Right lobe of liver (tissue), 4 donors: ENCODE data around the gene PRM3.

ENCODE experiments used
- POLR2A ChIP-seq: fragments of 450-650 bp; IDR thresholded peaks from one replicate; pipeline ENCODE4 v1.6.1; 2017; ENCODE audit warnings: antibody characterized with exemption, mild to moderate bottlenecking
- TF ChIP-seq, protein P1 (sequence below), 4 donors: fragments of 200-600 bp in 3 of 4; fragments of 450-650 bp in 1 of 4; IDR thresholded peaks; one replicate each; pipeline versions ENCODE4 v1.5.1 to v1.8.0; 2016 to 2022; ENCODE audit warnings: antibody characterized with exemption in 4 of 4, mild to moderate bottlenecking in 2 of 4
- donor health status: DM: no; HTN: no; CAD: no.
- donor health status: DM: no; HTN: no; CAD: no.
- donor health status: DM: no; HTN: yes; CAD: no.

DNA sequence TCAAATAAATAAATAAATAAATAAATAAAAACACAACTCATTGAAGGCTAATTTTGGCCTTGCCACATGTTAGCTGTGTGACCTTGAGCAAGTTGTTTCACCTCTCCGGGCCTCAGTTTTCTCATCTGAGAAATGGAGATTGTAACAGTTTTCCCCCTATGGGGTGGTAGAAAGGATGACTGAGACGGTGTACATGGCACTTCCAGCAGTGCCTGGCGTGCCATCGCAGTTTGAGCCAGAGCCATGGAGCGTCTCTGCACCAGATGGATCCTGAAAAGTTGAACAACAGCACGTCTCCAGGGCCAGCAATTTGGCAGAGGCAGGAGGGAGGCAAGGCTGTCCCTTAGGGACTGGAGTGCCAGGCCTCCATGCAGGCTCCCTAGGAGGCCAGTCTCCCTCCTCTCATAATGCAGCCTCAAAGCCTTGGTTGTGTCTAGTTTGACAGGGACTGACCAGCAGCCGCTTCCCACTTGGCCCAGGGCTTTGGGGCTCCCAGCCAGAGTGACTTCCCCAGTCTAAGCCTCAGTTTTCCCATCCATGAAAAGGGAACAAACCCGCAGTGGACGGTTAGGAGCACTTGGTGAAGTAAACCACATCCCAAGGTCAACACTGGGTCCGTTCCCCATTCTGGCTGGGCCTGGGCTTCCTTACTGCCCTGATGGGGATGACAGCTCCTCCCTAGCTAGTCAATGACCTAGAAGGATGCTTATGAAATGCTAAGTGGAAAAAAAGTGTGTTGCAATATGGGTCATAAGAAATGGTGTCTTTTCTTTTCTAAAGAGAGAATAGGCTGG lies 36.8 kb downstream of the PRM3 start:
- TF ChIP-seq, protein P1, sequence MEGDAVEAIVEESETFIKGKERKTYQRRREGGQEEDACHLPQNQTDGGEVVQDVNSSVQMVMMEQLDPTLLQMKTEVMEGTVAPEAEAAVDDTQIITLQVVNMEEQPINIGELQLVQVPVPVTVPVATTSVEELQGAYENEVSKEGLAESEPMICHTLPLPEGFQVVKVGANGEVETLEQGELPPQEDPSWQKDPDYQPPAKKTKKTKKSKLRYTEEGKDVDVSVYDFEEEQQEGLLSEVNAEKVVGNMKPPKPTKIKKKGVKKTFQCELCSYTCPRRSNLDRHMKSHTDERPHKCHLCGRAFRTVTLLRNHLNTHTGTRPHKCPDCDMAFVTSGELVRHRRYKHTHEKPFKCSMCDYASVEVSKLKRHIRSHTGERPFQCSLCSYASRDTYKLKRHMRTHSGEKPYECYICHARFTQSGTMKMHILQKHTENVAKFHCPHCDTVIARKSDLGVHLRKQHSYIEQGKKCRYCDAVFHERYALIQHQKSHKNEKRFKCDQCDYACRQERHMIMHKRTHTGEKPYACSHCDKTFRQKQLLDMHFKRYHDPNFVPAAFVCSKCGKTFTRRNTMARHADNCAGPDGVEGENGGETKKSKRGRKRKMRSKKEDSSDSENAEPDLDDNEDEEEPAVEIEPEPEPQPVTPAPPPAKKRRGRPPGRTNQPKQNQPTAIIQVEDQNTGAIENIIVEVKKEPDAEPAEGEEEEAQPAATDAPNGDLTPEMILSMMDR (IDR thresholded peaks at IDR 0.05): no peak
- TF ChIP-seq POLR2A: no peak
